Keratinocyte (primary cell): Measurements from ENCODE around the gene ARHGEF28.

Experiments used
- CTCF ChIP-seq, 3 experiments: IDR thresholded peaks in 1 of 3; conservative IDR thresholded peaks in 1 of 3; optimal IDR thresholded peaks in 1 of 3; 2 replicates in 2 of 3; 3 replicates in 1 of 3; pipeline versions ENCODE3 to v1.5.1; 2011; ENCODE audit warnings: low read length in 3 of 3, mild to moderate bottlenecking in 3 of 3, moderate library complexity in 2 of 3, control low read depth in 1 of 3, inconsistent platforms in 1 of 3; ENCODE audit not compliant: insufficient read depth in 2 of 3; ENCODE audit errors: extremely low read depth in 1 of 3
- EZH2 ChIP-seq: IDR thresholded peaks from one replicate; pipeline ENCODE4 v1.6.1; 2012; ENCODE audit warnings: inconsistent platforms, mild to moderate bottlenecking, low read length, moderate library complexity

GRCh38 chr5:73682176-73682575 is 56.2 kb downstream of the ARHGEF28 start:
- TF ChIP-seq EZH2: no peak
- no peak for TF ChIP-seq CTCF (optimal IDR thresholded peaks at IDR 0.05 in 1 of 3, IDR thresholded peaks at IDR 0.05 in 1 of 3, conservative IDR thresholded peaks at IDR 0.05 in 1 of 3; ENCODE audit: extremely low read depth in 1 of 3, insufficient read depth in 2 of 3, low read length in 3 of 3)
